Body of pancreas (tissue), 4 donors: ENCODE measurements around the gene LIPT2. TPM values are rescaled to one million over a fixed set of nuclear protein-coding genes. Genes with fewer than 3 reads are reported as not detected.

Experiments
- ATAC-seq: fragments of 150-250 bp; one replicate; pipeline ENCODE4 v1.9.1; 2016
- DNase-seq, 4 donors: peaks; one replicate each; pipeline ENCODE4 v3.0.0-alpha.2; 2019
- H3K27ac ChIP-seq, 4 donors: fragments of 200-600 bp; sonication (generic); 1 replicate in 3 of 4; 2 replicates in 1 of 4; pipeline versions ENCODE4 v1.5.1 to v1.6.1; 2016 to 2019; ENCODE audit warnings: mild to moderate bottlenecking in 1 of 4, mixed read lengths in 1 of 4, moderate library complexity in 1 of 4
- H3K27me3 ChIP-seq, 2 donors: fragments of 200-600 bp; sonication (generic); one replicate each; pipeline ENCODE4 v1.6.0; 2016; ENCODE audit warnings: mild to moderate bottlenecking in 1 of 2
- H3K36me3 ChIP-seq, 2 donors: fragments of 200-600 bp; sonication (generic); replicated peaks in 1 of 2; 2 replicates each; pipeline ENCODE4 v1.5.1; 2016; ENCODE audit warnings: low read depth in 2 of 2; ENCODE audit not compliant: insufficient read depth in 1 of 2
- H3K4me1 ChIP-seq: fragments of 200-600 bp; sonication (generic); one replicate; pipeline ENCODE4 v1.6.0; 2016
- H3K4me3 ChIP-seq, 2 donors: fragments of 200-600 bp; sonication (generic); 1 replicate in 1 of 2; 2 replicates in 1 of 2; pipeline ENCODE4 v1.5.1; 2016 to 2019
- H3K9me3 ChIP-seq, 3 donors: fragments of 200-600 bp; sonication (generic); 1 replicate in 2 of 3; 2 replicates in 1 of 3; pipeline ENCODE4 v1.5.1; 2016
- CTCF ChIP-seq, 7 experiments: fragments of 450-650 bp in 4 of 7; fragments of 200-600 bp in 3 of 7; sonication (generic) in 3 of 7; IDR thresholded peaks; one replicate each; pipeline ENCODE4 v1.5.1; 2016 to 2019; ENCODE audit warnings: antibody characterized with exemption in 7 of 7
- POLR2A ChIP-seq, 3 donors: fragments of 450-650 bp; IDR thresholded peaks; one replicate each; pipeline ENCODE4 v1.6.1; 2016; ENCODE audit warnings: antibody characterized with exemption in 3 of 3, mild to moderate bottlenecking in 2 of 3
- WGBS, 2 donors: methylation state at CpG; one replicate each; pipeline ENCODE4 v1.1.5; 2017; 5-methylcytosine and 5-hydroxymethylcytosine counted together
- intact Hi-C: fragments of 100-400 bp; cut with DNase I; formaldehyde crosslinking; loops from one replicate; pipeline ENCODE4 v1.15.1; 2023
- small RNA-seq: library from RNA; depleted of rRNA; stranded (forward); fragments of <200 nt; gene quantifications from one replicate; pipeline ENCODE3, GENCODE V24; 2016
- total RNA-seq, 2 donors: library from RNA; depleted of rRNA; stranded (reverse); fragments of >200 nt; gene quantifications; one replicate each; pipeline ENCODE4 v1.1.0, GENCODE V29; 2016

The LIPT2 gene
- total RNA-seq, 2 donors from 2014 or later: 1.3 to 20.8 TPM

- H3K4me3 ChIP-seq: no peak overlapping the region
- TF ChIP-seq POLR2A (IDR thresholded peaks at IDR 0.05) (no peak), CTCF (IDR thresholded peaks at IDR 0.05) (peak in 6 of 7 experiments; percentile 22 to 77 (median 75))
- H3K36me3 ChIP-seq: no peaks in the 10 kb centered on the region
- H3K27me3 ChIP-seq: no peaks in the 10 kb centered on the region
- WGBS, 2 donors: 26 to 32% methylated on average over 8 of the region's 8 CpGs
- H3K27ac ChIP-seq: peak overlapping the region; percentile 40 to 61 (median 55)
- intact Hi-C loops: no loop called here
- DNase-seq (peak; percentile 78 to 89 (median 87)), ATAC-seq (peak; percentile 87)
- H3K9me3 ChIP-seq: no peaks in the 10 kb centered on the region
- peaks cover 28% of the 10 kb centered on the region for H3K4me1 ChIP-seq
These were observed 50.3 kb downstream of the LIPT2 start for GRCh38 chr11:74443071-74443864.

- no peak overlapping the region for H3K4me3 ChIP-seq
- ATAC-seq: peak; percentile 66
- peak overlapping the region; percentile 40 to 61 (median 55) for H3K27ac ChIP-seq
- peaks cover 28% of the 10 kb centered on the region for H3K4me1 ChIP-seq
- H3K27me3 ChIP-seq: no peaks in the 10 kb centered on the region
- intact Hi-C loops: no loop called here
- no peaks in the 10 kb centered on the region for H3K36me3 ChIP-seq
- TF ChIP-seq POLR2A (IDR thresholded peaks at IDR 0.05) (no peak), CTCF (IDR thresholded peaks at IDR 0.05) (no peak)
- WGBS, 2 donors: 27% methylated on average over 3 of the region's 3 CpGs
- no peaks in the 10 kb centered on the region for H3K9me3 ChIP-seq
- peak in 1 of 4 donors; percentile 24 for DNase-seq
These were observed 50.9 kb downstream of the LIPT2 start for GRCh38 chr11:74442636-74443035.

Small RNAs within 50 kb of the gene (small RNA-seq; reads per million reads assigned to genes)
- gene CYCSP27: not detected

Other genes starting within 250 kb of the LIPT2 start
- not detected for gene P4HA3, start 182.1 kb downstream of the LIPT2 start, total RNA-seq
- gene PGM2L1, start 95.3 kb downstream of the LIPT2 start, total RNA-seq: 1 to 10 TPM in 1 of 2 donors, under 1 TPM in 1; 0.66 to 5.2 TPM
- 10 to 100 TPM in 1 of 2 donors, 1 to 10 TPM in 1; 7.6 to 10.9 TPM for gene KCNE3, start 26.2 kb downstream of the LIPT2 start, total RNA-seq
- 10 to 100 TPM in 1 of 2 donors, 1 to 10 TPM in 1; 9.3 to 13.8 TPM for gene POLD3, start 98.9 kb upstream of the LIPT2 start, total RNA-seq
- gene CHRDL2, start 237.7 kb upstream of the LIPT2 start, total RNA-seq: not detected